IPS DF 19.7 (cell line): ENCODE data around the gene STXBP2.
"Not testable (repeated sequence)": the region's sequence is repeated elsewhere in the genome, so short reads cannot be mapped to it uniquely, and the experiment has no call there.

Experiments used
- DNase-seq: peaks from one replicate; pipeline ENCODE4 v3.0.0-alpha.2; 2013; ENCODE audit warnings: low read depth, low spot score

Gene STXBP2

GRCh38 chr19:7632340-7633203 is 4.3 kb upstream of the STXBP2 start:
- DNase-seq, result no peak

GRCh38 chr19:7633698-7634097 is 3.2 kb upstream of the STXBP2 start, which contains the start of gene PCP2:
Gene PCP2 (minus strand): TSS chr19:7633719. CDS start chr19:7633457, 262 bp downstream.
- DNase-seq, result no peak

- DNase-seq, result no peak
Measured at GRCh38 chr19:7635670-7636069, 1.2 kb upstream of the STXBP2 start.

GRCh38 chr19:7636317-7636690 is 606 bp upstream of the STXBP2 start:
- DNase-seq, result no peak

GRCh38 chr19:7637374-7638256 is 705 bp downstream of the STXBP2 start:
- DNase-seq, result no peak

GRCh38 chr19:7638802-7639465 is 2.0 kb downstream of the STXBP2 start:
- no peak for DNase-seq

GRCh38 chr19:7639863-7640348 is 3.0 kb downstream of the STXBP2 start:
- no peak for DNase-seq

- DNase-seq, result no peak
Measured at GRCh38 chr19:7640803-7641202, 3.9 kb downstream of the STXBP2 start.

- no peak for DNase-seq
Measured at GRCh38 chr19:7641290-7642276, 4.7 kb downstream of the STXBP2 start.

GRCh38 chr19:7642295-7643030 is 5.6 kb downstream of the STXBP2 start:
- no peak for DNase-seq

- DNase-seq, result no peak
Measured at GRCh38 chr19:7643031-7643415, 6.1 kb downstream of the STXBP2 start.

GRCh38 chr19:7643629-7644549 is 7.0 kb downstream of the STXBP2 start:
- not testable (repeated sequence) for DNase-seq

GRCh38 chr19:7644550-7644877 is 7.6 kb downstream of the STXBP2 start:
- no peak for DNase-seq

GRCh38 chr19:7645163-7645562 is 8.3 kb downstream of the STXBP2 start:
- no peak for DNase-seq

- DNase-seq, result no peak
Measured at GRCh38 chr19:7645656-7646425, 8.9 kb downstream of the STXBP2 start.

GRCh38 chr19:7646426-7646700 is 9.5 kb downstream of the STXBP2 start:
- no peak for DNase-seq

- DNase-seq, result no peak
Measured at GRCh38 chr19:7647156-7647555, 10.2 kb downstream of the STXBP2 start.

GRCh38 chr19:7648265-7649014 is 11.5 kb downstream of the STXBP2 start:
- DNase-seq, result no peak
